HG03520 (cell line): Measurements from ENCODE around the gene DNM3.

ENCODE experiments used
- ATAC-seq: cut with Tn5 transposase; IDR thresholded peaks from one replicate; pipeline ENCODE4 v1.9.1; 2021; ENCODE audit warnings: mild to moderate bottlenecking, moderate library complexity; ENCODE audit not compliant: unreplicated experiment

The DNM3 gene

DNA sequence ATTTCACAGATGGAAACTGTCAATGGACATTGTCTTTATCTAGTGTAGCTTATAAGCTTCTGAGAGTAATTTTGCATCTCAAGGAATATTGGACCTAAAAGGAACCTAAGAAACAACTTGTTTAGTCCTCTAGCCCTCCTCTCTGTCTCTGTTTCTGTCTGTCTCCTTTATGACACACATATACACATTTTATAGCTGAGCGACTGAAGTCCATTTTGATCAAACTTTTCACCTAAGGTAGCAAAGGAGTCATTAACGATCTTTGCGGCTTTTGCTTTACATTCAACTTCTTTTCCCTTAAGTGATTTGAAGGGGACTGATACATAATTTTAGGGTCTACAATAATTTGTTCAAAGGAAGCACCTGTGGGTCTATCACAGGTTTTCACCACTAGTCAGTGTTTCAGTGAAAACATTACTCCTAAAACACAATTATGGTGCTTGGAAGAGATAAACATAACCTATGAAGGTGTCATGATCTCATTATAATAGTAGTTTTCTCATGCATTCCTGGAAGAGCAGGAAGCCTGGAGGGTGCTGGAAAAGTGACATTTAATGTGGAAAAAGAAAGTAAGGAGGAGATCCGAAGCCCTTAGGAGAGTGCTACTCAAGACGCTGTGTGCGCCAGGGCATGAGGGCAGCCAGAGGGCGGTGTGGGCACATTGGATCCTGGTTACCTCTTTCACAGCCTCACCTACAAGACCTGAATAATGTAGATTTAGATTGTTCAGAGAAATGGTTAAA is 248.6 kb downstream of the DNM3 start:
- ATAC-seq = no peak

- ATAC-seq = no peak
Measured at GRCh38 chr1:172090511-172090817, 249.2 kb downstream of the DNM3 start.

- no peak for ATAC-seq
Measured at GRCh38 chr1:172095846-172096245, 254.5 kb downstream of the DNM3 start.

- ATAC-seq = no peak
Measured at GRCh38 chr1:172105230-172105629, 263.9 kb downstream of the DNM3 start.

DNA sequence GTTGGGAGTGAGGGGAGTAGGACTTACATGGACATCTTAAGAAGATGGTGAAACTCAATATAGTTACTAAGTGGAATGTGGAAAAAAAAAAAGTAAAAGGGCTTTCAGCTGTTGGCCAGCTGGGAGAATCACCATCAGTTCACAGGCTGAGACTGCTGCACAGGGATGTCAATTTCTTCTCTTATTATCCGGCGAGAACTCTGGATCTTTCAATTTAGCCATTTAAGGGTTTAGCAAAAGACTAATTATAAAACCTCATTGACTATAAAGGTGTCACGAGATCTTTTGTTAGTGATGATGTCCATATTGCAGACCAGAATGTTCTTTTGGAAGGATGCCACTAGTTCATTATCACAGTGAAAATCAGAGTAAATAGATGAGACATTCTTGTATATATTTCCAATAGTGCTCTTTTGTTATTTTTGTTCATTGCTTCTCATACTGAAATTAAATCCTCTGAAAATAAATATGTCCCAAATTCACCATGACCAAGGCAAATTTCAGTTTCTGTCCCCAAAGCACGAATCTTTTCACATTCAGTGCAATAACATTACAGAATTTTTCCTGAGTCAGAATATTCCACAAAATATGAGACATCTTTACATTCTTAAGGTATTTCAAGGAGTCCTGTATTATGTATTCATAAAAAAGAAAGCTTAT is 266.1 kb downstream of the DNM3 start:
- ATAC-seq = no peak

DNA sequence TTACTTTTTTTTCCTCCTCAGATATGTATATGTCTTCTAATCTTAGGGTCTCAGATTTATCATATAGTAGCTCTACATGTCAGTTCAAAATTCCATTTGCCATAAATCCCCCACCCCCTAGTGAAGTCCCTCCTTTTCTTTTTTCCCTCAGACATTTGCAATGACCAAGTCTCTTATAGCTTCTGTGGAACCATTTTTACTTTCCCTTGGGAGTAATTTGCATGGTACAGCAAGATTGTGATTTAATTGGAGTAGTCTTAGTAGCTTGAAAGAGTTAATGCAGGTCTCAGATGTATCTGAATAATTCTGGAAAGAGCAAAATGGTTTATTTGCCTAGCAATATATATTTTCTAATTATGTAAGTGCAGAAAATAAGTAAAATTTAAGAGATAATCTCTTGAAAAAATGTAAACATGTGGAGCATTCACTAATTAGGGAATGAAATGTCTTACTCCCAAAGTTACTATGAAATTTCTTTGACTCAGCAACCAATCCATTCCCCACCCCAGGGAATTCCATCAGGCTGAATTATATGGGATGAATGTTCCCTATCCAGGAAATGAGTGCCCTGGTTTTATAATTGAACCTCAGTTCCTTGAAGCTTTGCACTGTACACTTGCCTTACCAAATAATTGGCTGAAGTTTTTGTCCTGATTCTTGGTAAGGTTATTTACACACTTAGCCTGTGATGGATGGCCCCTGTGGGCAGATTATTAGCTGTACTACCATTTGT is 267.0 kb downstream of the DNM3 start:
- ATAC-seq = no peak

- ATAC-seq = no peak
Measured at GRCh38 chr1:172109359-172109758, 268.1 kb downstream of the DNM3 start.

GRCh38 chr1:172112576-172112975 is 271.3 kb downstream of the DNM3 start:
- ATAC-seq = no peak

DNA sequence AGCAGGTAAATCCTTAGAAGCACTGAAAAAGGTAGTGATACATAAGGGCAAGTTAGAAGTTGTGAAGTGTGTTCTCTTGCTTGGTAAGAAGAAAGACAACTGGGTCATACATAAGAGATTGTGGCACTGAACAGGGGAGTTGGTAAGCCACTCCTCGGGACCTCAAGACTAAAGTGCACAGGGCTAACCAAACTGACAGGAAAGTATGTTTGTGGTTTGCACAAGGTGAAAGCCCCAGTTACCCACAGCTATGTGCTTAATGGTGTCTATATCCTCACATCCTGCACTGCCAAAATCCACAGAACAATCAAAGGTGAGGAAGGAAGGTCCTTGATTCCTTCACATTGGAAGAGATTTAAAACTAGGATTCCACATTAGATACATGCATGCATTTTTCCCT is 276.5 kb downstream of the DNM3 start:
- ATAC-seq = no peak

DNA sequence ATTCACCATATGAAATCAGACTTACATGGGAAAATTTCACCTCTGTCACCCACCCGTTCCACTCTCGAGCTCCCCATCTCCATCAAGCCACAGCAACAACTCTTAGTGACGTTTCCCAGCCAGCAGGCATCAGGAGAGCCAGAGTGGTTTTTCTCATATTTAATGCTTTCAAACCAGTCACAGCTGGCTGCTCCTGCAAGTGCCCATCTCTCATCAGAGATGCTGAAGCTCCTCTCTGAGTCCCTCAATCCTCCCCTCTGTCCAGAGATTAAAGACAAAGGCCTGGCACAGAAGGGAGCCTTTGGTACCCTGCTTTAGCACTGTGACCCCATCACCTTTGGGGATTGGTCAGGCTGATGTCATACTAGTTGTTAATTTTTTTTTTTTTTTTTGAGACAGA is 277.3 kb downstream of the DNM3 start:
- no peak for ATAC-seq

GRCh38 chr1:172119184-172119583 is 277.9 kb downstream of the DNM3 start:
- no peak for ATAC-seq

DNA sequence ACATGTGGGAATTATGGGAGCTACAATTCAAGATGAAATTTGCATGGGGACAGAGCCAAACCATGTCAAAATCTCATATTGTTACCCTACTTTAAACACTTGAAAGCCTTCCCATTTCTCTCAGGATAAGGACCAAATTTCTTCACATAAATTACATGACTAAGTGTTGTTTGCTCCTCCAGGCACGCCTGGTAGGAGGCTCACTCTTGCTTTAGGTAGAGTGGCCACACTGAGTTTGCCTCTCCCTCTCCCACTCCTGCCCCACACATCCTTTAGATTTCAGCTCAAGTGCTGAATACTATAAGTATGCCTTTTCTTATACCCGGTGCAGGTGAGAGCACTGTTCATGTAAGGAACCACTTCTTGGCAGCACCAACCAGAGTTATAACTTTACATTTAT is 279.1 kb downstream of the DNM3 start:
- no peak for ATAC-seq

GRCh38 chr1:172121081-172121717 is 279.9 kb downstream of the DNM3 start:
- ATAC-seq = no peak

DNA sequence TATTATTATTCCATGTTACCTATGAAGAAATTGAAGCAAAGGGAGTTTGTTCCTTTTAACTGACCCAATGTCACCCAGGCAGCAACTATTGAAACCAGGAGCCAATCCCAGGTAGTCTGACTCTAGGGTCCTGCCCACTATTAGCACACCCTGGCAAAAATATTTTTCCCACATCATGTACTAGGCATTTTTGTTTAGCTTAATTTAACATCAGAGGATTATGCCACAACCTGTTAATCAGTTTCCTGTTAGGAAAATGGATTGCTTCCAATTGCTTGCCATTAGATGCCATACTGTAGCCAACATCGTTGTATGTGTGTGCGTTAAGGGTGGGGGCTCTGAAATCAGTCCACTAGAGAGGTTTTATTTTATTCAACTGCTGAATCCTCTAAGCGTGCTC is 281.1 kb downstream of the DNM3 start:
- ATAC-seq = no peak

- no peak for ATAC-seq
Measured at GRCh38 chr1:172125250-172125649, 284.0 kb downstream of the DNM3 start.

DNA sequence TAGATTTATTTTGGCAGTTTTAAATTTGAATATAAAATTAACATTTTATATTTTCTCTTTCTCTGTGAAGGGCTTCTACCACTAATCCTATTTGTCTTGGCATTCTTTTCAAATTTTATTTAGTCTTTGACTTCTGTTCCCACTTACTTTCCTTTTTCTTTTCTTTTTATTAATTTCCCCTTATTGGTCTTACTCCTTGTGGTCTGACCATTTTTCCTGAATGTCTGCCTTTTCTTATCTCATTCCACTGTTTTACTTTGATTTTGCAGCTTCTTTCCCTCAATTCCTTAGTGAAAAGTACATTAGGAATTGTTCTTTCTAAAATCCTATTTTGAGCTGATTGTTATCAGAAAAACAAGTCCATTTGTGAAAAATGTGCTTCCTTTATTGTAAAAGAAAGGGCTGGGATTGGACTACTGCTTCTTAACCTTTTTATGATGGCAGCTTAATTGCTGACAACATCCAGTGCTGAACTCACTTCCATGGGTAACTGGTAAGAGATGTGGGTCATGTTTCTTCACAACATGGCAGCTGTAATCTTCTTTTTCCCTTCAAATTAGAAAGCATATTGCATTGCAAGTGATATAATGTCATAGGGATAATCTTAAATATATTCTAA is 284.6 kb downstream of the DNM3 start:
- no peak for ATAC-seq

DNA sequence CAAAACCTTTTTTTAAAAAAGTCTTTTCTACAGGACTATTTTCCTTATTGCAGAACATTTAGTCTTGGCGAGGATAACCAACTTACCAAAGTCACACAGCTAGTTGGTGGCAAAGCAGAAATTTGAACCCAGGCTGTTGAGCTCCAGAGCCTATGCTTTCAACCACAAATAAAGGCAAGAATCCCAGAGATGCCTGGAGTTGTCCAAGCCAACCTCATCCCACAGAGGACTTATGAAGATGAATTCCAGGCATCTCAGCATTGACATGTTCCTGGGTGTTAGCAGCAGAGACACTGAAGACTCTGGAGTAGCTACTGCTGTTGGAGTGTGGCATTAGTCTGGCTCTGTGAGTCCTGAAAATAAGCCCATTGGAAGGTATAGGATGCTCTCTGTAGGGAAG is 291.5 kb downstream of the DNM3 start:
- no peak for ATAC-seq

- no peak for ATAC-seq
Measured at GRCh38 chr1:172134087-172134731, 292.9 kb downstream of the DNM3 start.

GRCh38 chr1:172135076-172135672 is 293.9 kb downstream of the DNM3 start:
- no peak for ATAC-seq

- no peak for ATAC-seq
Measured at GRCh38 chr1:172135978-172136610, 294.8 kb downstream of the DNM3 start.
